Amniotic epithelial cell (primary cell): ENCODE data around the gene CD244.
"Not testable (repeated sequence)": the region's sequence is repeated elsewhere in the genome, so short reads cannot be mapped to it uniquely, and the experiment has no call there.

Experiments
- DNase-seq: peaks from one replicate; pipeline ENCODE4 v3.0.0-alpha.2; 2010; ENCODE audit warnings: low read depth

The CD244 gene

DNA sequence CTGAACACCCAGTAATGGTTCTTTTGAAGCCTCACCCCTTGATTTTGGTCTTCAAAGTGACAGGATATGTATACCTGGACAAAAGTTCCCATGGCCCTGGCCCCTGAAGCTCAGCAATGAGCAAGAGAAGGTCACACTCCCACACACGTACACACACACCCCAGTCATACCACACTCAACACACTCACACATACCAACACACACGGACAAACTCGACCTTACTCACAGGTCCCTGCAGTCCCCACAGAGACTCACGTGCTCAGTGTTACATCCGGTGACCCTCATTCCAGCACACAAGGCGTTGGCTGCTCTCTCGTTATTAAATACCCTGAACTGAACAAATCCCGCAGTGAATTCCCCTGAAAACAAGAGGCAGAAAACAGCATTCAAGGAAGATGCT lies 16.4 kb upstream of the CD244 start:
- DNase-seq, result peak; percentile 26

DNA sequence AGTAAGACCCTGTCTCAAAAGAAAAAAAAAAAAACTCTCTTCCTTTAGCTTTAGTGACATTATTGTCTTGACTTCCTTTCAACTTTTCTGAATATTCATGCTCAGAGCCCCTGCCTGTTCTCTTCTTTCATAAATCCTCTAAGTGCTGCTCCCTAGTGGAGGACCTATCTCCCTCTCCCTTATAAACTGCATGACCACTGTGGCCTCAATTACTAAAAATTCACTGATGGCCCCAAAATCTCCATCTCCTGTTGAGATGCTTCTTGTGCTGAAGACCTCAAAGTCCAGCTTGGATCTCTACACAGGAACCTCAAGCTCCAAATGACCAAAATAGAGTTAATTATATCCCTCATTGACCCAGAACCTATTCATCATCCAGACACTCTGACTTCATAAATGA lies 14.5 kb upstream of the CD244 start:
- DNase-seq, result no peak

DNA sequence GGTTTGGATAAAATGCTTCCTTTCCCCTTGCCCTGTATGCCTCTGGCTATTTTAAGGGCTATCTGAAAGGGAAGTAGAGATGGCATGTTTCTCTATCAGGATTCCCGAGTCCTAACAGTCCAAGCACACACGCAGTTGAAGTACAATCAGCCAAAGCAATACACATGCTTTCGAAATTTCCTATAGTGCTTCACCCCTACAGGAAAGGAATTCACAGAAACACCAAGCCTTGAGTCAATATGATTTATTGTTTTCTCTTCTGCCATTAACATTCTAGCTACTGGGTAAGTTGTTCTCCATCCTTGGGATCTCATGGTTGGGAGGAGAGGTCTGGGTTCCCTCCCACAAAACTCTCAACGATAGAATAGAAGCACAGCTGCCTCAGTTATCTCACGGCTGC lies 13.6 kb upstream of the CD244 start:
- peak; percentile 94 for DNase-seq

DNA sequence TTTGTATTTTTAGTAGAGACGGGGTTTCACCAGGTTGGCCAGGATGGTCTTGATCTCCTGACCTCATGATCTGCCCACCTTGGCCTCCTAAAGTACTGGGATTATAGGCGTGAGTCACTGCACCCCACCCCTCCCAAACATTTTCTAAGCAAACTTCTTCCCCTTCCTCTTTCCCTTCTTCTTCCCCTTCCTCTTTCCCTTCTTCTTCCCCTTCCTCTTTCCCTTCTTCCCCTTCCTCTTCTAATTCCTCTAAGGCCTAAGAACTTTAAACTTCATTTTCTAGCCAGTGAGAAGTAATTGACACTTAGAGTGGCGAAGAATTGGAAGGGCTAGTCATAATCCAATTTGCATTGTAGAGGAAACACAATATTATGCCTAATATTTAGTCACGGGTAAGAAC lies 12.9 kb upstream of the CD244 start:
- DNase-seq, result not testable (repeated sequence)

DNA sequence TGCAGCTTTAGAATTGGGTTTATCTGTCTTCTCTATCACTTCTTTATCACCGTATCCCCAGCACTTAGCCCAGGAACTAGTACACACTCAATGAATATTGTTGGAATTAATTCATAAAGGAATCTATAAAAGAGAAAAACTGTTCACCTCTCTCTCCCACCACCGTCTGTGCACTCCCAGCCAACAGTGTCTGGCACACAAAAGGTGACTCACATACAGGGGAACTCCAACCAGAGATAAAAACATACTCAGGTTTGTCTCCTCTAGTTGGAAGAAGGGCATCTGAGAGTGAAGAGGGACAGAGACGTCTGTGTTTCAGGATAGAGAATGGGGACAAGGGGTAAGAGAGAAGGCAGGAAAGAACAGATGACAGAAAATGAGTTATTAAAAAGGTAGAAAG lies 12.2 kb upstream of the CD244 start:
- peak; percentile 68 for DNase-seq

DNA sequence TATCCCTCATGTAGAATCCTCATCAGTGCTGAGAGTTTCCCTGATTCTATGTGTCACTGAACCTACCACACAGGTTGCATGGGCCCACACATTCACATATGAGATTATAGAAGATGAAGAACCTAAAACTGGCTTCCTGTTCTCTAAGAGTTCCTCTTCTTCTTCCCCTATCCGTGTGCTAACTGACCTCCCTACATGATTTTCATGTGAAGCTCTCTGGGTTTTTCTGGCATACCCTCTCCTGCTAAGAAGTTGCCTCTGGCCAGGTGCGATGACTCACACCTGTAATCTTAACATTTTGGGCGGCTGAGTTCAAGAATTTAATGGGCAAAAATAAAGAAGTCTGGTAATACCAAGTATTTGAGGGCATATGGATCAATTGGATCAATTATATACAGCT lies 5.5 kb upstream of the CD244 start:
- DNase-seq, result peak; percentile 24

DNA sequence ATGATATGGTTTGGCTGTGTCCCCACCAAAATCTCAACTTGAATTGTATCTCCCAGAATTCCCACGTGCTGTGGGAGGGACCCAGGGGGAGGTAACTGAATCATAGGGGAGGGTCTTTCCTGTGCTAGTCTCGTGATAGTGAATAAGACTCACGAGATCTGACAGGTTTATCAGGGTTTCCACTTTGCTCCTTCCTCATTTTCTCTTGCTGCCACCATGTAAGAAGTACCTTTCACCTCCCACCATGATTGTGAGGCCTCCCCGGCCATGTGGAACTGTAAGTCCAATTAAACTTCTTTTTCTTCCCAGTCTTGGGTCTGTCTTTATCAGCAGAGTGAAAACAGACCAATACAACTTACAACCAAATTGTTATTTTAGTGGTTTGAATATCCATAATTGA lies 5.0 kb upstream of the CD244 start:
- not testable (repeated sequence) for DNase-seq

DNA sequence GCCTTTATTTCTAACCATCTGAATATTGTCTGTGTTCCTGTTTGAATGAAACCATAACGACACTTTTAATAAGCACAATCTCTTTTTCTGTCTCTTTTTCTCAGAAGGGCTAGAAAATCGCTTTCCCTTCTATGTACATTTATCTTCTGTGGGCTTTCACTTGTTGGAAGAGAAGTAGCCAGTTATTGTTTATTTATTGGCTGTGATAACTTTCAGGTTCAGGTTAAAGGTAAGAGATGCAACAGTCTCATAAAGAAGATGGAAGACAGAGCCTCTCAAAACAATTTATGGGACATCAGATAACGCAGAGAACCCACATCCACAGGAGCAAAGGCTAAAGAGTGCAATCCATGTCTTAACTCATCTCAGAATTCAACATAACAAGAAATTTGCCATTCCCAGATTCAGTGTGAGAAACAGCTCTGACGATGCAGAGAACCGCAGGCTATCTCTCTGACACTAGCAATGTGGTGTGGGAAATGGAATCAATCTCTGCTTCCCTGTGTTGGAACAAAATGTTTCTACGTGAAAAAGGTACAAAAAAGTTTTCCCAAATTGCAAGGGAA lies 4.1 kb upstream of the CD244 start:
- DNase-seq, result peak; percentile 90

DNA sequence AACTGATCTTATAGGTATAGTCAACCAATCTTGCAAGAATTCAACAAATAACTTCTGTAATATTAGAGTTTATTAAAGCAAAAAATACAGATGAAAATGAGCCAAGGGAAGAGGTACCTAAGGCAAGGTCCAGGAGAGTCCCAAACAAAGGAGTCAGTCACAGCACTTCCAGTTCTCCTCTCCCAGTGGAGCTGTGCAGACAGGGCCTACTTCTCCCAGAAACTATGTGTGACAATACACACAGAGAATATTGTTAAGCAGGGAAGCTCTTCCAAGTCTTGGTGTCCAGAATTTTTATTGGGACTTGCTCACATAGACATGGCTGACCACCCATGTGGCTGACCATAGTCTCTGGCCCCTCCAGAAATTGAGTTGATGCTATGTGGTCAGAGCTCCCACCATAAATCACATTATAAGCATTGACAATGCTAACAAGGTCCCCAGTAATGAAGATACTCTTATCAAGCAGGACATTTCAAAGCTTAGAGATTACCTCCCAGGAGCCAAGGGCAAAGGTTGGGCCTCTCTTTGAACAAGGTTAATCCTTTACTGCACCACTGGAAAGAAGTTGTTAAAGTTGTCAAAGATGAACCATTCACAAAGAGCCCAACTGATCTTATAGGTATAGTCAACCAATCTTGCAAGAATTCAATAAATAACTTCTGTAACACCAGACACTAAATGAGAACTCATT lies 3.5 kb upstream of the CD244 start:
- DNase-seq, result no peak

DNA sequence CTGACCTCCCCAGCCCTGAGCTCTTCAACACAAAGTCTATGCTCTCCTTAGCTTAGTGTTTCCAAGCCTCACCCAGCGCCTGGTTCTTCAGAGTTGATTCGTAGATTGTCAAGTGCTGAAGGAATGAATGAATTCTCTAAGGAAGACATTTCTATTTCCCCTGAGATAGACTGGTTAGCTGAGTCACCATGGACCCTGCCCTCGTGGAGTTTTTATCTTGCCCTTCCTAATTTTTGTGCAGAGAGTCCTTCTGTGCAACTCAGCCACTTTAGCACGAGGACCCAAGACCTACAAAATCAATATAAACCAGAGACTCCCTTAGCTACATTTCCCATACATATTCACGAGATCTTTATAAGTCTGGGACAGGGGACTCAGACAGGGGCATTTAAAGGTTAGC lies 2.6 kb upstream of the CD244 start:
- DNase-seq, result no peak

DNA sequence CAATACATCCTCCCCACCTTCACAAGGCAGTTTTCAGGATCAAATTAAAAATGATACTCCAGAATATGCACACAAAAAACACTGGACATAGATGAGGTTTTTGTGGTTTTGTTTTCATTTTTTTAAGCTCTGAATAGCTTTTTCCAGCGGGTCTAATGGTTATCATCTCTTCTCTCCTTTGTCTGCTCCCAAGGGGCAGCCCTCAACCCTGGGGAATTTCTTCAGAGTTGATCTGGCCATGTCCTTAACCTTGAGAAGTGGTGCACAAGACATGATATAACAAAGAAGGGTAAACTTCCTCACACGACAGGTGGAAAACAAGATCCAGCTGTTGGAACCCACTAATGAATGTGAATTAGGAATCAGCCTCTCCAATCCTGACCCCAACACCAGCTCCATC lies 1.5 kb upstream of the CD244 start:
- peak; percentile 27 for DNase-seq

DNA sequence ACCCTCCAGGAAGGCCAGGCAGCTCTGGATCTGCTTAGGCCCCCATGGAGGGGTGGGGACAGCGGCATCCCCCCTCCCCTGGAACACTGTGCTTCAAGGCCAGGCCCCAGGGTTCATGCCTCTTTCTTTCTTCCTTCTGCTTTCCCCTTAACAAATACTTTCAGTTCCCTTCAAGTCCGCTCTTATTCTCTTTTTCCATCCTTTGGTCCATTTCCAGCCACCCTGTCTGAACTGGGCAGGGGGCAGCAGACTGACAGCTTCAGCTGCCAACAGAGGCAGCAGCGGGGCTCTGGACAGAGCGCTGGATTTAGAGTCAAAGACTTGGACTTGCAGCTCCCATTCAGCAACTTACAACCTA lies 1.1 kb upstream of the CD244 start:
- no peak for DNase-seq

DNA sequence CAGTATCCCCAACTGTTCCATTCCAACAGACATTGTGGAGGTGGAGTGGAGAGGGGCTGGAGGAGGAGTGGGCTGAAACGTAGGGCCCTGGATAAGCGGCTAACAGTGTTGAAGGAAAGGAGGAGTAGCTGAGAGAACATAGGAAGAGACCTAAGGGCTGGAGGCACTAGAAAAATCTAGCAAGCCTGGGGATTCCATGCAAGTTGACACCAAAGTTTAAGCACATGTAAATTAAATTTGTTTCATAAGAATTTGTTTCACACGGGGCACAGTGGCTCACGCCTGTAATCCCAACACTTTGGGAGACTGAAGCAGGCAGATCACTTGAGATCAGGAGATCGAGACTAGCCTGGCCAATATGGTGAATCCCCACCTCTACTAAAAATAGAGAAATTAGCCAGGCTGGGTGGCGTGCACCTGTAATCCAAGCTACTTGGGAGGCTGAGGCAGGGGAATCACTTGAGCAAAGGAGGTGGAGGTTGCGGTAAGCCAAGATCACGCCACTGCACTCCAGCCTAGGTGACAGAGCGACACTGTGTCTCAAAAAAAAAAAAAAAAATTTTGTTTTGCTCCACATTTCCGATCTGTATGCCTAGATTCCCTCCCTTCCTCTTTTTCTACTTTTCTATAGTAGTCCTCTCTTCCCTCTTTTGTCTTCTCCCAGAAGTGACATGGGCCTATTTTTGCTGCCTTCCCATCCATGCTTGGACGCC lies 530 bp upstream of the CD244 start:
- DNase-seq, result no peak

DNA sequence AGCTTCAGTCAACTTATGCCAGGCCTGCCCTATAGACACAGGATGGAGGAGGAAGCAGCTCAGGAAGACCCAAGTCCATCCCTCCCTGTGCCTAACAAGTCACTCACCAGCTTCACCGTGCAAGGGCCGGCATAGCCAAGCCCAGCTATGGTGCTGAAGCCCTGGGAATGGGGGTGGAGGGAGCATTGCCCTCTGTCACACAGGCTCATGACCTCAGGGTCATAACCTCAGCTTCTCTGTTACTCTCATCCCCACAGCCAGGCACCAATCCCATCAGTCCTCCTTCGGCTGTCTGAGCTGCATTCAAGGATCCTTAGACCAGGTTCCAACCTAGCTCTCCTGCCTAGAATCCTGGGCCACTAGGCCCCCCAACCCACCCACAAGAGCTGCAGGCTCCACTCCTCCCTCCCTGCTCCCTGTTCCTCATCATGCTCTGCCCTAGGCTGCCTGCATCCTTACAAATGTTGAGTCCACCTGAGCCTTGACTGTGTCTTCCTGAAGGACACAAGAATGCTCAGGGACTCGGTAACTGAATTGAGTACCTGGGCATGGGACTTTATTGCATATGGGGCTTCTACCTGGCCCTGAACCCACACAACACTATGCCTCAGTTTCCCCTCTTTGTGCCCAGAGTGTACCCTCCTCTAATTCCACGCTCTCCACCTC lies 1.7 kb downstream of the CD244 start:
- no peak for DNase-seq

DNA sequence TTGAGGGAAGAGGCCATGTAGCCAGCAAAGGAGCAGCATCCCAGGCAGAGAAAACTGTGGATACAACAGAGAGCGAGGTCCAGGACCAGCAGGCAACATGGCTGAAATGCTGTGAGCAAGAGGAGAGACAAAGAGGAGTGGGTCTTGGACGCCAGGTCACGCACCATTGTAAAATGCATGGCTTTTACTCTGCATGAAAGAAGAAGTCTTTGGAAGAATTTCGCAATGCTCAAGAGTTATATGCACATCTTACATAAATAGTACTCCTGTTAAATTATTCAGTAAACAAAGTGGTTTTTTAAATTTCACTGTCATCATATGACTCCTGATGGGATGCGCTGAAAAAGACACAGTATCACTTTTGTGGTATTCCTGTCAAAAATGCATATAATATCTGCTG lies 3.5 kb downstream of the CD244 start:
- DNase-seq, result peak; percentile 59

DNA sequence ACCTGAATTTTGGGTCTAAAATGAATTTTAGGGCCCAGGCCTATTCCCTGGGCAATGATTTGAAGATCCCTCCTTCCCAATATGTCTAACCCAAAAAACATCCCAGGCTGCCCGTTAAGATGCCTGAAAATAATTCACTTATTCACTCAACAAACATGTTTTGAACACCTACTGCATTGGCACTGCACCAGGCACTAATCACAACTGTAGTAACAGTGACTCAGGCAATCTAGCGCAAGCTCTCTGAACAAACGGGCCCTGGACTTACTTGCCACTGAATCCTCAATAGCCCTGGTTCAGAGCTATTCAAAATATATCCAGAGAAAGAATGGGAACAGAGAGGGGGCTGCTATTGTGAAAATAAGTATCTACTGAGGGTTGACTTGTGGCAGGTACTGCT lies 4.2 kb downstream of the CD244 start:
- DNase-seq, result peak; percentile 21

DNA sequence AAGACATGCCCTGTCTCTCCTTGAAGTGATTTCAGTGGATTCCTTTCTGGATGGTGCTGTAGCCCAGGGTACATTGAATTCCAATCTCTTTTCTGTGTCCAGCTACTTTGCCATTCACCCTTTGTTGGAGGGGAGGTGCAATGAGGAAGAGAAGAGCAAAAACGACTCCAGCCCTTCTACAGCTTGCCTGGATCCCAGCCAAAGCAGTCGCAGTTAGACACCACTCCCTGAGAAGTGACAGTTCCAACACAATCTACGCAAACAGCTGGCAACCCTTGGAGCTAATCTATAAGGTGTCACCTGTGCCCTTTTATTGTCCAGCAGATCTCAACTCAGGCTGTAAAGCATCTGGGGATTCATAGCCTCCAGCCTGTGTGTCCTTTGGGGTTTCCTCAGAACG lies 4.6 kb downstream of the CD244 start:
- DNase-seq, result no peak

DNA sequence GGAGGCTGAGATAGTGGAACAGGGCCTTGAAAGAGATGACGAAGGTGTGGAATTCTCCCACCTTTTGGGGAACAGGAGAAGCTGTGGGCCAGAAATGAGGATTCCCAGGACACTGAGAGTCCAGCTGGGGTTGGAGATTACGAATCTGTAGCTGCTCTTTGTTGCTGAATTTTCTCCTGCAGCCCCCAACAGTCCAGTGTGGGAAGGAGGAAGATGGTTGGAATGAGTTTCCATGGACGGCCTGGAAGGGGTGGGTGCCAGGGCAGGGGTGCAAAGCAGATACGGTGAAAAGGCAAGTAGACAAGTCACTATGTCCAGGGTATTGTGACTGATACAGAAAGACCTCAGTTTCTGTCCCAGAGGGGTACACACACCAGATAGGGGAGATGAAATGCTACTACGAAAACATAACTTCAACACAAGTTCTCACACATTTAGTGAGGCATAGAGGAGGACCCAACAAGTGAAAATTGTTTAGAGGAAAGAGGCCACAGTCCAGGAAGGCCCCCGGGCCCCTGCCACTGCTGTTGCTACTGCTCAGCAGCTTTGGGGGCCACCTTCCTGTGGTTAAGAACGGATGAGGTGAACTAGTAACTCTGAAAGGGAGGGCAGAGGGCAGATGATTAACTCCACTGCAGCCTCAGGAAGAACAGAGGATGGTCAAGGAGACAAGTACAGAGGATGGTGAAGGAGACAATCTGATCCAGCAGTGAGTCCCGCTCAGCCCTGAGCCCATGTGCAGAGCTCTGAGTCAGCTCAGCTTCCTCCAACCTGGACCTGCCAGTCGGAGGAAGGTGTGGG lies 7.3 kb downstream of the CD244 start:
- DNase-seq, result no peak

DNA sequence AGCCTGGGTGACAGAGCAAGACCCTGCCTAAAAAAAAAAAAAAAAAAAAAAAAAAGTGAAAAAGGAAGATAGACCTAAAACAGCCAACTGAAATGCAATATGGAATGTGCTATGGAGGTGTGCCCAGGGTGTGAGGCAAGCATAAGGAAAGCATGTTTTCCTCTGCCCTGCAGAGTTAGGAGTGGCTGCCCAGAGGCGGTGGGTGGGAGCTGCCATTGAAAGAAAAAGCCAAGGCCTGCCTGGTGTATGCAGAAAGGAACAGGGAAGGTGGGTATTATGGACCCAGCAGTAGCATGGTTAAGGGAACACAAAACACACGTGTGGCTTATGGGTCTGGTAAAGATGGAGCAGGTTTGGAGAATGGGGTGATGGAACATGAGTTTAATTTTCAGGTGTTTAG lies 8.9 kb downstream of the CD244 start:
- DNase-seq, result no peak

DNA sequence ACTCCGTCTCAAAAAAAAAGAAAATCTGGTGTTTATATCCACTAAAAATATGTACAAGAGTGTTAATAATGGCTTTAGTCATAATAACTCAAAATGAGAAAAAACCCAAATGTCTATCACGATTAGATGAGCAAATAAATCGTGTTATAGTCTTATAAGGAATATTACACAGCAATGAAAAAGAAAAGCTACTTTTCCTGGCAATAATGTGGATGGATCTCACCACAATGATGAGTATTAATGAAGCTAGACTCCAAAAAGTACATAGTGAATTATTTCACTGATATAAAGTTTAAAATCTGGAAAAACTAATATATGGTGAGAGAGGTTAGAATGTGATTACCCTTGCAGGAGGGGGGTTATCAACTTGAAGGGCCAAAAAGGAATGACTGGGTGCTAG lies 9.7 kb downstream of the CD244 start:
- DNase-seq, result no peak

DNA sequence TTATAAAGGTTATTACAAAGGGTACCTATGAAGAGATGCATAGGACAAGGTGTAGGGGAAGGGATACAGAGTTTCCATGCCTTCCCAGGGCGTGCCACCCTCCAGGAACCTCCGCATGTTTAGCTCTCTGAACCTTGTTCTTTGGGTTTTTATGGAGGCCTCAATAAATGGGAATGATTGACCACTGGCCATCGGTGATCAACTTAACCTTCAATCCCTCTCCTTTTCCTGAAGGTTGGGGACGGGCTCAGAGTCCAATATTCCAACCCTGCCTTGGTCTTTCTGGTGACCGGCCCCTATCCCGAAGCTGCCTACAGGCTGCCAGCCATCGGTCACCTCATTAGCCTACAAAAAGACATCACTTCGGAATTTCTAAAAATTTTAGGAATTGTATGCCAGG lies 11.7 kb downstream of the CD244 start:
- DNase-seq, result no peak

DNA sequence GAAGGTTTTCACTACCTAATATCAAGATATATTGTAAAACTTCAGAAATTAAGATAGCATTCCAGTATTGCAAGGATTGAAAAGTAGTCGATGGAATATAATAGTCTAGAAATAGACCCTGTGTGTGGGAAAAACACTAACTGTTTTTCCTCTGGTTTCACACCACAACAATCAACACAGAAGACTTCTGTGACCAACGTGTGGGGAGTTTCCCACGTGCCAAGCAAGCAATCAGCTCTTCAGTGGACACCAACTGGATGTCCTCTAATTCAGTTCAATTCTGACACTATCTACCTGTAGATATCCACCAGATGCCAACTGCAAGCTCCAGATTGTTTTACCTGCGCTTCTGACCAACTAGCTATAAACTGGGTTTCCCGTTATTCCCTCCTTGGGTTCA lies 12.1 kb downstream of the CD244 start:
- DNase-seq, result no peak
